T-helper 2 cell (primary cell): ENCODE data around the gene XPNPEP1.
A peak's percentile ranks its signal among the peaks of the same experiment; 100 is the strongest.

ENCODE experiments used
- DNase-seq, 5 experiments: peaks; one replicate each; pipeline versions ENCODE4 v3.0.0 to v3.0.0-alpha.2; 2012 to 2022

Gene XPNPEP1

DNA sequence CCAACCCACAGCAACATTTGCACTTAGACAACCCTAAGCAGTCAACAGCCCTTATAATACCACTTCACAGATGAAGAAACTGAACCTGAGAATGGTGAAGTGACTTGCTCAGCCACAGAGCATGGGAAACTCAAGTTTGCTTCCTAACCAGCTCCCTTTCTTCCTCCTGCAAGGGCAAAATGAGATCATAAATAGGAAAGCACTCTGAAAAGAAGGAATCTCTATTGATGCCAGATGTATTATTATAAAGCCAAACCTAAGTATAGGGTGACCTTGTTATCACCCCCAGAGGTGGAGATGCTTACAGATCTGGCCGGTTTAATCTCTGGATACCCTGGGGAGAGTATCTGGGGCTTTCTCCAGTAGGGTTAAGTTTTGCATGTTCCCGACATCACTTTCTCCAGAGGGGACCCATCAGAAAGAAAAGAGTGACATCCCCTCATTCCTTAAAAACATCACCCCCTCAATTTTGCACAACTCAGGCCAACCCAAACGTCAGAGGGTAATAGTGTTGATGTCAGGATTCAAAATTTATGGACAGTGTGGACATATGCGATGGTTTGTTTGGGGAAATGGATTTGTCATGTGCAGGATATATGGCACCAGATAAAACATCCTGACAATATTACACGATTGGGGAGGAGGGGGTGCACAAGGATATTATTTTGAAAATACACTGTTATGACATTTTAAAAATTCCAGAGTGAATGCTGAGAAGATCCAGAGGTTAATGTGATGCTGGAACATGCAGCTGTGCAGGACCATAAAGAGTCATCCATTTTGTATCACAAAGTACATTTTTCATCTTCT, 24.0 kb upstream of the XPNPEP1 start:
- DNase-seq: no peak

DNA sequence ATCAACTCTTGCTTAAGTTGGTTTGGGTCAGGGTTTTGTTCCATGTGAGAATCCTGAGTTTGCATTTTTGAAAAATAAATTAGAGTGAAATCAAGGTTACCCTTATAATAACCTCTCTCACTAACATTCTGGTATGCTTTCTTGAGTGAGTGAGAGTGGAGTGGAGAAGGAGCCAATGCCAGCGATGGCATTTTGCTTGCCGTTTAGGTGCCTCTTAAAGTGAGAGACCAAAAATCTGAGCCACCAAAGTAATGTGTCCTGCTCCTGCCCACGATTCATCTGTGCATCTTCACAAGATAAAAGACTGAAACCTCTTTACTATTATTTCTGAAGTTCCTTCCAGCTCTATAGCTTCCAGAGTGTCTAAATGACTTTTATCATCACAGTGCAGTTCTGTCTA, 23.4 kb upstream of the XPNPEP1 start:
- no peak for DNase-seq

DNA sequence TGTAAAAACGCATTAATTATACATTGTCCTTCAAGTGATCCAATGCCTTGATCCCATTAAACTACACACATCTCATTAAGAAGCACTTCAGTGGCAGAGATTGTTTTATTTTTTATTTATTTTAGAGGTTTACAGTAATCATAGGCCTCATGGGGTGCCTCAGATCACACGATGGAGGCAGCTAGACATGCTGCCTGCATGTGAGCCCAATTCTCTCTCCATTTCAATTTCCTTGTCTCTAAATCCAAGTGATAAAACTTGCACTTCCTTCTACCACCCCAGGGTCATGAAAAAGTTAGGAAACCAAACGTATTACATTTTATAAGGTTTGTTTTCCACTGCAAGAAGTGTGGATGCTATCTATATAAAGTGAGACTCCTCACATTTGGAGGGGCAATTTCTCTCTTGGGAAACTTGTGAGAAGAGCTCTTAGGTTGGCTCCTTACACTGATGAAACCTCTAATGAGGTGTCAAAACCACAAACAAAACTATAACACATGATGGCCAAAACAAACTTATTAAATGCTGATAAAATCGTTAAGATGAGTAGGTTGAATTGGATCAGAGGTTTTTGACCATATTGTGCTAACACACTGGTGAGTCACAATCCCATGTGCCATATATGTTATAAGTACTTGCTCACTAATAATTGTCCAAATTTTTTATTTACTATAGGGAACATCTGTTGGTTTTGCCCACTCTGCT, 22.3 kb upstream of the XPNPEP1 start:
- no peak for DNase-seq

DNA sequence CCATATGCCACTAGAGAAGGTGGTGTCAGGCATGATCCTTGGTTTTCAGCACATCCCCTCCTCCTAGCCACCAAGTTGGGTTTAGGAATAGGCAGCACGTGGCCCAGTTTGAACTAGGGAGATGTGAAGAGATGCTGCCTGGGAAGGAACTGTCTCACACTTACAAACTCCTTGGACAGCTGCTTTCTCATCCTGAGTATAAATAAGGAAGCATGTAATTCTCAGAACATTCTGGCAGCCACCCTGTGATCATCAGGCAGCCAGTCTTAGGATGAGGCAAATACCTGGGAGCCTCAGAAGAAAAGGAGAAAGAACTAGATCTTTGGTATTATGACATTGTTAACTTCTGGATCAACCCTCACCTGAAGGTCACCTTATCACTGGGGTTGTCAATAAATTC, 21.3 kb upstream of the XPNPEP1 start:
- no peak for DNase-seq

DNA sequence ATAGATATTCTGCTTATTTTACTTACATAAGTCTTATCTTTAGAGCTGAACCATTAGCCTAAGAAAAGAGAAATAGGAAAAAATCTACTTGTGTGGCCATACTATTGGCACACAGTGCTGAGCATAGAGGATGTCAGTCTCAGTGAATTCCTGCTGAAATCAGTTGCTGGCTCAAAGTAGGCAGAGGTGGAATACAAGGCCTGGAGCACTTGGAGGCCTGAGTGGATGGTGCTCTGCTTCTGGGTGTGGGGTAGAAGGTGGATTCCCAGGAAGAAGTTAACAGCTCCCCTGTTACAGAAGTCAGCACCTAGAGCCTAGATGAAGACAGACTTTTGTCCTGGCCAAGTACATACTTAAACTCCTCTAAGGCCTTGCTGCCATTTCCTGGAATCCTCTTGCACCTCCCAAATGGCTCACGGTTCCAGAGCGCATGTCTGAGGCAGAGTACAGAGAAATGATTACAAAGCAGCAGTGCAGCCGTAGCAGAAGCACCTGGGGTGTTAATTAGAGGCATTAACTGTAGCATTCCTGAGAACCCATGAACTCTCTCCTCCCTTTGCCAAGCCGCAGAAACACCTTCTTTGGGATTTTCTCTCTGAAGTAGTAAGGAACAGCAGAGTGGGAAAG, 18.0 kb upstream of the XPNPEP1 start:
- DNase-seq: no peak

DNA sequence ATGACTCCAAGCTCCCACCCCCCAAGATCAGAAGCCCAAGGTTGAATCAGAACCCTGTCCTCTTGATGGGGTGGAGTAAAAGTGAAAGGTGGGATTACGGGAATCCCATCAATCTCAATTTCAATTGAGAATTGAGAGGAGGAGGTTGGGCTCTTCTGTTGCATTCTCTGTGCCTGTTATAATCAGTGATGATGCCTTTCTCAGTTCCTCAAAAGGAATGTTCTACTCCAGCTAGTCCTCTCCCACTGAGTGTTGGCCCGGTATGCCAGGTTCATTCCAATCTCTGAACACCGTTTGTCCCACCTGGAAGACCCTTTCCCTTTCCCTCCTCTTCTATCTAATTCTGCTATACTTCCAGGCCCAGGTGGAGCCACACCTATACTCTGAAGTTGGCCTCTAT, 17.2 kb upstream of the XPNPEP1 start:
- DNase-seq: no peak

DNA sequence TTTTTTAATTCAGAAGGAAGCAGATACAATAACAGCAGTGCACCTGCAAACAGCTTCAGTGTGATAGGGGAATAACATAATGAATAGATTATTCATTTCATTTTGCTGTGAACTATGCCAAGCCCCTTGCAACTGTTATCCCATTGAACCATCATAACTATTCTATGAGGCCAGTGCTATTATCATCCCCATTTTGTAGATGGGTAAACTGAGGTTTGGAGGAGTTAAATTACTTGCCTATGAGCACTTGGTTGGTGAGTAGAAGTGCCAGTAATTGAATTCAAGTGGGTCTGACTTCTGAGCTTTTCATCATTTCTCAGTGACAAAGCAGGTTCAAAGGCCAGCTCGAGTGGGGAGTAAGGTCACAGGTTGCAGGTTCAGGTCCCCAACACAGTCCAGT, 16.8 kb upstream of the XPNPEP1 start:
- no peak for DNase-seq

DNA sequence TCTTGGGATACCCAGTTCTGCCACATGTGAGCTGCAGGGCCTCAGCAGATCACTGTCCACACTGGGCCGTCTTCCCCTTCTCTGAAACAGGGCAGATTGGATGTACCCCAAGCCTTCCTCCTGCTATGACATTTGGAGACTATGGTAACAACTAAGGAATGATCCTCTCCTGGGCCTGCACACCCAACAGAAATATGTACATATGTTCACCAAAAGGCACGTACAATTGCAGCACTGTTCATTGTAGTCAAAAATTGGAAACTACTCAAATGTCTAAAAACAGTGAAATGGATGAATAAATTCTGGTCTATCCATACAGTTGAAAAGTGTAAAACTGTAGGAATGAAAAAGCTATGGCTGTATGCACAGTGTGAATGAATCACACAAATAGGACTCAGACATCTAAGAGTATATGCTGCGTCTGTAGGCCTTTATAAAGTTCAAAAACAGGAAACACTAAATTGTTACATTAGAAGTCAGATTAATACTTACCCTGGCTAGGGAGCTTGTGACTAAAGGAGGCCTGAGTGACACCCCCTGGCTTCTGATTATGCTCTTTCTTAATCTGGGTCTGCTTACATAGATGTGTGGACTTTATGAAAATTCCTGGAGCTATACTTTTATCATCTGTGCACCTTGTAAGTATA, 16.1 kb upstream of the XPNPEP1 start:
- DNase-seq: no peak

DNA sequence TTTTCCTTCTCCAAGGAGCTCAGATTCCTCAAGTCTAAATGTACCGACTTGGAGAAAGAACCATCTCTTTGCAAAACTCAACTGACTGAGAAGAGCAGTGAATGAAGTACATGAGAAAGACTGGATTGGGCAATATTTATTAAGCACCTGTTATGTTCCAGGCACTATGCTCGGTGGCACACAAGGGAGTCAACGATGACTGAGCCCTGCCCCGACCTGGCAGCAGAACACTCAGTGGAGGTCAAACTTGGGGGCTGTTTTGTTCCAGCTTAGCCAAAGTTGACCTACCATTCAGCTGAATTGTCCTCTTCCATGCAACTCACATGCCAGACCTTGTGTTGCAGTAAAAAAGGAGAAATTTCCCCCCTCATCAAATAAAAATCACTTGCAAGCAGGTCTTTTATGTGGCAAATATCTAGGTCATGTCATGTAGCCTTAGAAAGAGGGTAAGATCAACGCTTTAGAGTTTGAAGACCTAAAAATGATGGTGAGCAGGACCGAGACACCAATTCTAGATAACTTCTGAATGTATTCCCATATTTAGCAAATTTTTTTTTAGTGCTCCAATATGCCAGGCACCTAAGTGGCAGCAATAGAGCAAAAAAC, 14.3 kb upstream of the XPNPEP1 start:
- DNase-seq: no peak

- peak in 2 of 5 experiments; percentile 37 to 38 for DNase-seq
Measured at GRCh38 chr10:109934958-109935793, 11.9 kb upstream of the XPNPEP1 start.

GRCh38 chr10:109933984-109934565, 10.8 kb upstream of the XPNPEP1 start:
- peak in 2 of 5 experiments; percentile 69 to 90 for DNase-seq

GRCh38 chr10:109932968-109933367, 9.7 kb upstream of the XPNPEP1 start:
- no peak for DNase-seq

DNA sequence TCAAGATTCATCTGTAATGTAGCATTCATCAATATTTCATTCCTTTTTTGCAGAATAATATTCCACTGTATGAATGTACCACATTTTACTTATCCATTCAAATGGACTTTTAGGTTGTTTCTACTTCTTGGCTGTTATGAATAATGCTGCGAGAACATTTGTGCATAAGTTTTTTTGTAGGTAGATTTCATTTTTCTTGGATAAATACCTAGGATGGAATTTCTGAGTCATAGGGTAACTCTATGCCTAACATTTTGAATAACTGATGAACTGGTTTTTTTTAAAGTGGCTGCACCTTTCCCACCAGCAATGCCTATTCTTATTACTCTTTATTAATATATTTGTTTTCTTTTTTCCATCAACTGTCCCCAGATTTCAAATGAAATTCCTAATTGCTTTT, 9.1 kb upstream of the XPNPEP1 start:
- no peak for DNase-seq

- DNase-seq: no peak
Measured at GRCh38 chr10:109931163-109931562, 7.9 kb upstream of the XPNPEP1 start.

GRCh38 chr10:109929501-109930219, 6.3 kb upstream of the XPNPEP1 start:
- no peak for DNase-seq

GRCh38 chr10:109928475-109928891, 5.2 kb upstream of the XPNPEP1 start:
- no peak for DNase-seq

GRCh38 chr10:109926825-109927224, 3.5 kb upstream of the XPNPEP1 start:
- no peak for DNase-seq

- DNase-seq: no peak
Measured at GRCh38 chr10:109926061-109926745, 2.9 kb upstream of the XPNPEP1 start.

- no peak for DNase-seq
Measured at GRCh38 chr10:109924967-109925620, 1.8 kb upstream of the XPNPEP1 start.

- DNase-seq: no peak
Measured at GRCh38 chr10:109924087-109924486, 776 bp upstream of the XPNPEP1 start.
